Ectodermal cell (in vitro differentiated cells): ENCODE data around the gene CR1.
"Not testable (repeated sequence)": the region's sequence is repeated elsewhere in the genome, so short reads cannot be mapped to it uniquely, and the experiment has no call there.

ENCODE experiments used
- H3K27ac ChIP-seq: 2 replicates; pipeline ENCODE4 v1.7.0; 2013; ENCODE audit warnings: mild to moderate bottlenecking, low read depth, low read length; ENCODE audit not compliant: insufficient read depth, poor library complexity, severe bottlenecking
- H3K27me3 ChIP-seq: 2 replicates; pipeline ENCODE4 v1.7.0; 2013; ENCODE audit warnings: mild to moderate bottlenecking, low read length; ENCODE audit not compliant: insufficient read depth, control insufficient read depth, poor library complexity, severe bottlenecking
- H3K36me3 ChIP-seq: one replicate; pipeline ENCODE4 v1.7.0; 2013; ENCODE audit warnings: low read length; ENCODE audit not compliant: control insufficient read depth, insufficient read depth
- H3K4me1 ChIP-seq: one replicate; pipeline ENCODE4 v1.7.0; 2013; ENCODE audit warnings: low read length; ENCODE audit not compliant: control insufficient read depth, insufficient read depth
- H3K4me3 ChIP-seq: 2 replicates; pipeline ENCODE4 v1.7.0; 2013; ENCODE audit warnings: low read depth, low read length, control low read depth; ENCODE audit not compliant: insufficient read depth
- H3K9me3 ChIP-seq: 2 replicates; pipeline ENCODE4 v1.7.0; 2013; ENCODE audit warnings: mild to moderate bottlenecking, low read length, moderate library complexity; ENCODE audit not compliant: control insufficient read depth
- WGBS, 2 experiments: methylation state at CpG; one replicate each; pipeline ENCODE4 v1.1.7; 2013; ENCODE audit warnings: missing lambda C conversion rate in 2 of 2; 5-methylcytosine and 5-hydroxymethylcytosine counted together

CR1 gene

GRCh38 chr1:207525239-207525638 lies 29.3 kb downstream of the CR1 start:
- H3K4me1 ChIP-seq, H3K36me3 ChIP-seq, H3K27ac ChIP-seq, H3K9me3 ChIP-seq, H3K4me3 ChIP-seq, H3K27me3 ChIP-seq: not testable (repeated sequence)
- WGBS, 2 experiments: no CpG with 5 or more reads among the region's 3 CpGs

DNA sequence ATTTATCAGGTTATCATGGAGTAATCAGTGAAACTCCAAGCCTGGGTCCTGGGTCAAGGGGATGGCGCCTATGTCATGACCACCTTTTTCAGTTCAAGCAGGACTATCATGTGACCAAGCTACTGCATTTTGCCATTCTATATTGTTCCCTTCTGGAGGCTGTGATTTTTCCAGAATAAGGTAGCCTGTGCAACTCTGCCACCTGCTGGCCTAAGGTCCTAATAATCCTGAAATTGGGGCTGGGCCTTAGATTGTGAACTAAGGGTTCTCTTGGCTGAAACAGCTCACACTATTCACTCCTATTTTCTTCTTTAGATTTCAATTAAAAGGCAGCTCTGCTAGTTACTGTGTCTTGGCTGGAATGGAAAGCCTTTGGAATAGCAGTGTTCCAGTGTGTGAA lies 32.4 kb downstream of the CR1 start:
- H3K9me3 ChIP-seq, H3K4me1 ChIP-seq, H3K27me3 ChIP-seq, H3K36me3 ChIP-seq, H3K4me3 ChIP-seq, H3K27ac ChIP-seq: not testable (repeated sequence)
- WGBS, 2 experiments: no CpG with 5 or more reads among the region's 1 CpG

- H3K4me1 ChIP-seq, H3K27ac ChIP-seq, H3K36me3 ChIP-seq, H3K9me3 ChIP-seq, H3K4me3 ChIP-seq, H3K27me3 ChIP-seq: not testable (repeated sequence)
- no CpG with 5 or more reads among the region's 5 CpGs for WGBS, 2 experiments
These were observed 40.3 kb downstream of the CR1 start for GRCh38 chr1:207536263-207536662.

- H3K27me3 ChIP-seq, H3K4me1 ChIP-seq, H3K27ac ChIP-seq, H3K36me3 ChIP-seq, H3K9me3 ChIP-seq, H3K4me3 ChIP-seq: not testable (repeated sequence)
- WGBS, 2 experiments: no CpG with 5 or more reads among the region's 5 CpGs
These were observed 50.9 kb downstream of the CR1 start for GRCh38 chr1:207546677-207547357.

DNA sequence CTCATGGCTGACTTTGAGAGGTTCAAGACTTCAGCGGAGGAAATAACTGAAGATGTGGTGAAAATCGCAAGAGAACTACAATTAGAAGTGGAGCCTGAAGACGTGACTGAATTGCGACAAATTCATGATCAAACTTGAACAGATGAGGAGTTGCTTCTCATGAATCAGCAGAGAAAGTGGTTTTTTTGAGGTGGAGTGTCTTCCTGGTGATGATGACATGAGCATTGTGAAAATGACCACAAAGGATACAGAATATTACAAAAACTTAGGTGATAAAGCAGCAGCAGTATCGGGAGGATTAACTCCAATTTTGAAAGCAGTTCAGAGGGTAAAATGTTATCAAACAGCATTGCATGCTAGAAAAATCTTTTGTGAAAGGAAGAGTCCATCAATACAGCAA lies 58.9 kb downstream of the CR1 start:
- H3K4me1 ChIP-seq, H3K9me3 ChIP-seq, H3K27ac ChIP-seq, H3K27me3 ChIP-seq, H3K4me3 ChIP-seq, H3K36me3 ChIP-seq: not testable (repeated sequence)
- no CpG with 5 or more reads among the region's 5 CpGs for WGBS, 2 experiments

DNA sequence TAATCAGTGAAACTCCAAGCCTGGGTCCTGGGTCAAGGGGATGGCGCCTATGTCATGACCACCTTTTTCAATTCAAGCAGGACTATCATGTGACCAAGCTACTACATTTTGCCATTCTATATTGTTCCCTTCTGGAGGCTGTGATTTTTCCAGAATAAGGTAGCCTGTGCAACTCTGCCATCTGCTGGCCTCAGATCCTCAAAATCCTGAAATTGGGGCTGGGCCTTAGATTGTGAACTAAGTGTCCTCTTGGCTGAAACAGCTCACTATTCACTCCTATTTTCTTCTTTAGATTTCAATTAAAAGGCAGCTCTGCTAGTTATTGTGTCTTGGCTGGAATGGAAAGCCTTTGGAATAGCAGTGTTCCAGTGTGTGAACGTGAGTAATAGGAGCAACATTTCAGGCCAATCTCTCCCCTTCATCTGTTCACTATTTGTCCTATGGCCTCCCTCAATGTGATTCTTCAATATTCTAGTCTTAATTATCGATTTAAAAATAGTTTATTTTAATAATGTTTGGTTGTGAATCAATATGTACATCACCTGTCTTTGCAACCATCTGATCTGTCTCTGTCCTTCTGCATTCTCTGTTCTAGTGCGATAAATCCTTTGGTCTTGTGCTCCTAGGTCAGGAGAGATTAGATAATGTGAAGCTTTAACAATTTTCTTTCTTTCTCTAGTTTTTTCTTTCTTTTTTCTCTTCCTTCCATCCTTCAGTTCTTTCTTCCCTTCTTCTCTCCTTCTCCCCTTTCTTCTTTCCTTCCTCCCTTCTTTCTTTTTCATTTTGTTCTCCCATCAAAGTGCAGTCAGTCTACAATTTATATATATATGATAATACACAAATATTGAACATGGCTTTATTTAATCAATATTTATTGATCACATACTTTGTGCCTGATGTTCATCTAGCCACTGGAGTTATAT lies 69.8 kb downstream of the CR1 start:
- WGBS, 2 experiments: 87 to 92% methylated on average over 2 to 3 of the region's 4 CpGs

GRCh38 chr1:207571926-207572325 lies 76.0 kb downstream of the CR1 start:
- WGBS, 2 experiments: no CpG with 5 or more reads among the region's 5 CpGs
- H3K4me1 ChIP-seq, H3K9me3 ChIP-seq, H3K27me3 ChIP-seq, H3K36me3 ChIP-seq, H3K27ac ChIP-seq, H3K4me3 ChIP-seq: not testable (repeated sequence)

More for the DNA sequence above, 69.8 kb downstream of the CR1 start:
- Histone ChIP-seq H3K4me1 (no peaks in the 10 kb centered on the region), H3K9me3 (no peaks in the 10 kb centered on the region), H3K4me3 (no peak overlapping the region), H3K36me3 (no peaks in the 10 kb centered on the region), H3K27me3 (no peaks in the 10 kb centered on the region), H3K27ac (no peak overlapping the region)

DNA sequence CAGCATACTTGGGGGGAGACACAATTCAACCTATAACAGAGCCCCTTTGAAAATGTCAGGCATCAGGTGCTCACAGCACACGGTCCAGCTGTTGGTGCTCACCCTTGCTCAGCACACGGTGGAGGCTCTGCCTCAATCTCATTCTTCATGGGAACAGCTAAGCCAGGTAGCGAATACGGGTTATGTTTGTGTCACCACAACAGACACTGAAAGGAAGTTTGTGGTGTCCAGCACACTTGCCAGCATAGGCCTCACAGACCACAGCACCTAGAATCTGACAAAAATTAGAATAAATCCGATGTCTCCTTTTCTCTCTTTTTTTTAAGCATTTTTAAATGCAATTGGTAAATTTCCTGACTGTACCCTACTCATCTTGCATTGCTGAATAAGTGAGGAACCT lies 77.1 kb downstream of the CR1 start:
- H3K4me1 ChIP-seq, H3K9me3 ChIP-seq, H3K4me3 ChIP-seq, H3K27ac ChIP-seq, H3K36me3 ChIP-seq, H3K27me3 ChIP-seq: not testable (repeated sequence)
- 88 to 96% methylated on average over 4 of the region's 5 CpGs for WGBS, 2 experiments

DNA sequence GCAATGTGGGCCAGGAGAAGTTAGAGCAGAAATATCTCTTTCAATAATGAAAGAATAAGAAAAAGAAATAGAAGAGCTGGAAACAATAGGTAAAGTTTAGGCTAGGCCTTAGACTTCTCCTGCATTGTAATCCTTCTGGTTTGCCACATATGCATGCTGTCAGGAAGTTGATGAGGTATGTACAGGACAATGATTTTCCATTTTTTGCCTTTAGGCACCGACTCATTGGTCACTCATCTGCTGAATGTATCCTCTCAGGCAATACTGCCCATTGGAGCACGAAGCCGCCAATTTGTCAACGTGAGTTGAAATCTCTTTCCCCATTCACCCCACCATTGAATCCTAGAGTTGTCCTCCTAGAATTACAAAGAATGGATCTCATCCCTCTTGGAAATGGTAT lies 79.4 kb downstream of the CR1 start:
- not testable (repeated sequence) for H3K36me3 ChIP-seq, H3K4me1 ChIP-seq, H3K4me3 ChIP-seq, H3K9me3 ChIP-seq, H3K27me3 ChIP-seq, H3K27ac ChIP-seq
- whole genome bisulfite sequencing, 2 experiments: 93 to 97% methylated on average over 4 of the region's 4 CpGs

GRCh38 chr1:207578796-207579435 lies 83.0 kb downstream of the CR1 start:
- H3K36me3 ChIP-seq: no peaks in the 10 kb centered on the region
- no peaks in the 10 kb centered on the region for H3K9me3 ChIP-seq
- no peak overlapping the region for H3K4me3 ChIP-seq
- no peaks in the 10 kb centered on the region for H3K27me3 ChIP-seq
- H3K4me1 ChIP-seq: no peaks in the 10 kb centered on the region
- no peak overlapping the region for H3K27ac ChIP-seq
- WGBS, 2 experiments: 73% methylated on average over 4 to 5 of the region's 5 CpGs
